ENCODE results near the gene TGM4. TPM values are rescaled to one million over a fixed set of nuclear protein-coding genes. Genes with fewer than 3 reads are reported as not detected.

Gene TGM4
- total and polyA plus RNA-seq, 9 of the 15 experiments (the other 6 are each of a cell fraction or from before 2014, with no cell fraction given): not detected

DNA sequence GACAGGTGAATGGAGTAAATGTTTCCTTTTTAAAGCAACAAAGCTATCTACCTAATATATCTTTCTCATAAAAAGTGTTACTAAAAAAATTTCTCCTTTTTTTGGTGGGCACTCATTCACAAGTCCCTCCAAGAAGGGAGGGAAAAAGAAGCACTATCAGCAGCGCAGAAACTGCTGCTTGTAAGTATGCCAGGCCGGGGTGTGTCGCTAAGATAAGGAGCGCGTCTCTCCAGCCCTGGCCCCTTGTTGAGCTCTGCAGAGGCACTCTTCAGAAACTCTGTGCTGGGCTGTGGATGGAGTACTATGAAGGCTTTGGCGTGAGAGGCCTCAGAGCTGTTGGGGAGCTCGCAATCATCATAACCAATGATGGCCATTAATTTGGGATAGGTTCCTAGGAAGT lies 52.5 kb downstream of the TGM4 start:
- no peak overlapping the region for H2AFZ ChIP-seq (ENCODE audit: low read depth, low read length)
- POLR2A ChIA-PET: interaction anchor here (1.0 to 1.8 kb wide), 3 partner anchors 20 to 61 kb away, joined by 3 to 10 read pairs (median 3); no protein-coding TSS in a partner anchor
- no peaks in the 10 kb centered on the region for H3K79me2 ChIP-seq (ENCODE audit: control insufficient read depth, insufficient read depth, low read length)
- no peaks in the 10 kb centered on the region for H3K27me3 ChIP-seq (ENCODE audit: control insufficient read depth in 2 of 2, insufficient read depth in 2 of 2, low read length in 2 of 2)
- peak overlapping the region; percentile 13; the same call in 1 of the 2 replicates for H3K4me2 ChIP-seq (ENCODE audit: insufficient read depth, low read length)
- FAIRE-seq (peak; percentile 86), ATAC-seq (peak; percentile 94), DNase-seq (ENCODE audit: extremely low read depth in 1 of 4, low spot score in 3 of 4) (peak; percentile 50 to 82 (median 69))
- in situ Hi-C loops (cut with MboI) (no loop called here), intact Hi-C loops (cut with micrococcal nuclease) (no loop called here)
- CTCF ChIA-PET (ENCODE audit: low intra/inter-chr PET ratio): no interaction called here
- no peak overlapping the region for H3K4me3 ChIP-seq
- WGBS (ENCODE audit: insufficient coverage, low coverage, missing lambda C conversion rate): 16% methylated on average over 7 of the region's 7 CpGs
- no peaks in the 10 kb centered on the region for H3K9me3 ChIP-seq (replicated peaks; ENCODE audit: control insufficient read depth, insufficient read depth, low read depth, low read length)
- no peak overlapping the region for H3K27ac ChIP-seq (ENCODE audit: extremely low read depth, low read depth, low read length)
- H3K4me1 ChIP-seq (replicated peaks in 1 of 2; ENCODE audit: control insufficient read depth in 2 of 2, insufficient read depth in 2 of 2, low read length in 2 of 2): peaks cover 15 to 16% of the 10 kb centered on the region in 2 experiments; a peak in 4 of 5 replicates
- H3K9me1 ChIP-seq (ENCODE audit: control insufficient read depth, insufficient read depth, low read length): peaks cover 3% of the 10 kb centered on the region
- H4K20me1 ChIP-seq (replicated peaks; ENCODE audit: control insufficient read depth, insufficient read depth, low read length): no peaks in the 10 kb centered on the region
- BruUV-seq (replicated peaks): no TSS peak
- no peak overlapping the region for H3K9ac ChIP-seq (ENCODE audit: insufficient read depth in 1 of 2, low read depth in 2 of 2, low read length in 2 of 2)
- H3K36me3 ChIP-seq (ENCODE audit: control insufficient read depth, insufficient read depth, low read length): peaks cover 54% of the 10 kb centered on the region
- TF ChIP-seq KLF13 (tag; IDR thresholded peaks at IDR 0.05; ENCODE audit: borderline replicate concordance, low read depth) (no peak), TEAD4 (IDR thresholded peaks at IDR 0.05; ENCODE audit: low read length) (peak; percentile 65), TEAD4 (CRISPR knock-in tag; IDR thresholded peaks at IDR 0.05; ENCODE audit: borderline replicate concordance) (no peak), ZNF174 (CRISPR knock-in tag; IDR thresholded peaks at IDR 0.05) (no peak), STAT5A (IDR thresholded peaks at IDR 0.05; ENCODE audit: borderline replicate concordance, low read length) (peak; percentile 24; the same call in 1 of the 2 replicates), ZNF232 (CRISPR knock-in tag; IDR thresholded peaks at IDR 0.05) (no peak), CBX1 (IDR thresholded peaks at IDR 0.05; ENCODE audit: low read depth) (no peak), CXXC5 (CRISPR knock-in tag; IDR thresholded peaks at IDR 0.05) (peak; percentile 68), JUND (IDR thresholded peaks at IDR 0.05; ENCODE audit: borderline replicate concordance, low read depth, low read length) (peak; percentile 2; the same call in 1 of the 2 replicates), JUND (tag; IDR thresholded peaks at IDR 0.05; ENCODE audit: borderline replicate concordance, low read depth, low read length) (no peak), TBP (optimal IDR thresholded peaks at IDR 0.05; ENCODE audit: low read depth, low read length) (peak; percentile 28), PCBP1 (IDR thresholded peaks at IDR 0.05; ENCODE audit: low read depth, low read length, poor library complexity, severe bottlenecking) (no peak), ARID1B (IDR thresholded peaks at IDR 0.05) (peak; percentile 80), CEBPB (tag; IDR thresholded peaks at IDR 0.05) (no peak), SRF (CRISPR knock-in tag; IDR thresholded peaks at IDR 0.05) (no peak), PHB2 (IDR thresholded peaks at IDR 0.05; ENCODE audit: low read depth) (0 out of 2 replicates have a peak, but pooled peaks have one; percentile 14), TCF3 (CRISPR knock-in tag; IDR thresholded peaks at IDR 0.05) (peak; percentile 78), SMARCA4 (IDR thresholded peaks at IDR 0.05) (peak; percentile 60), EP300 (IDR thresholded peaks at IDR 0.05; ENCODE audit: low read length) (peak; percentile 12; the same call in 1 of the 2 replicates), POLR2AphosphoS5 (IDR thresholded peaks at IDR 0.05; ENCODE audit: control insufficient read depth, insufficient read depth, low read depth, low read length) (peak; percentile 67), DPF2 (IDR thresholded peaks at IDR 0.05) (peak; percentile 70), GATAD2B (IDR thresholded peaks at IDR 0.05; ENCODE audit: borderline replicate concordance) (peak; percentile 36; the same call in 1 of the 2 replicates), CBFA2T3 (IDR thresholded peaks at IDR 0.05) (peak; percentile 83), TRIM24 (IDR thresholded peaks at IDR 0.05) (0 out of 4 replicates have a peak, but pooled peaks of 1 of the 2 experiments have one; percentile 20), TAL1 (IDR thresholded peaks at IDR 0.05) (peak; percentile 70; the same call in 1 of the 2 replicates)
